OCI-LY7 (cell line): ENCODE results near the gene CALR.
"Not testable (repeated sequence)": the region's sequence is repeated elsewhere in the genome, so short reads cannot be mapped to it uniquely, and the experiment has no call there.

Experiments used
- EZH2phosphoT487 ChIP-seq: fragments of 200-600 bp; sonication (generic); IDR thresholded peaks from 2 replicates; pipeline ENCODE4 v1.6.1; 2018; ENCODE audit warnings: low read depth, borderline replicate concordance, mild to moderate bottlenecking, mixed run types, antibody characterized with exemption, low read length, moderate library complexity, mixed read lengths
- TF ChIP-seq, protein P1 (sequence below): fragments of 200-600 bp; sonication (generic); conservative IDR thresholded peaks from 2 replicates; pipeline ENCODE4 v1.5.1; 2014; ENCODE audit warnings: mild to moderate bottlenecking, antibody characterized with exemption, low read length, moderate library complexity, mixed read lengths

DNA sequence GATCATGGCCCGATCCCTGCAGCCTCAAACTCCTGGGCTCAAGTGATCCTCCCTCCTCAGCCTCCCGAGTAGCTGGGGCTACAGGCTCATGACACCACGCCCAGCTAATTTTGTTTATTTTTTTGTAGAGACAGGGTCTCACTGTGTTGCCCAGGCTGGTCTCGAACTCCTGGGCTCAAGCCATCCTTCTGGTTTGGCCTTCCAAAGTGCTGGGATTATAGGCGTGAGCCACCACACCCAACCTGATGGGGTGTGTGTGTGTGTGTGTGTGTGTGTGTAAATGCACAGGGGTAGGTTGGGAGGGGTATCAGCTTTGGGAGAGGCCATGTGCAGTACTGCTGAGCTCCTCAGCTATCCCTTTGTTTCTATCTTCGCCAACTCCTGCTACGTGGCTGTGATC lies 37.7 kb downstream of the CALR start:
- TF ChIP-seq, protein P1, sequence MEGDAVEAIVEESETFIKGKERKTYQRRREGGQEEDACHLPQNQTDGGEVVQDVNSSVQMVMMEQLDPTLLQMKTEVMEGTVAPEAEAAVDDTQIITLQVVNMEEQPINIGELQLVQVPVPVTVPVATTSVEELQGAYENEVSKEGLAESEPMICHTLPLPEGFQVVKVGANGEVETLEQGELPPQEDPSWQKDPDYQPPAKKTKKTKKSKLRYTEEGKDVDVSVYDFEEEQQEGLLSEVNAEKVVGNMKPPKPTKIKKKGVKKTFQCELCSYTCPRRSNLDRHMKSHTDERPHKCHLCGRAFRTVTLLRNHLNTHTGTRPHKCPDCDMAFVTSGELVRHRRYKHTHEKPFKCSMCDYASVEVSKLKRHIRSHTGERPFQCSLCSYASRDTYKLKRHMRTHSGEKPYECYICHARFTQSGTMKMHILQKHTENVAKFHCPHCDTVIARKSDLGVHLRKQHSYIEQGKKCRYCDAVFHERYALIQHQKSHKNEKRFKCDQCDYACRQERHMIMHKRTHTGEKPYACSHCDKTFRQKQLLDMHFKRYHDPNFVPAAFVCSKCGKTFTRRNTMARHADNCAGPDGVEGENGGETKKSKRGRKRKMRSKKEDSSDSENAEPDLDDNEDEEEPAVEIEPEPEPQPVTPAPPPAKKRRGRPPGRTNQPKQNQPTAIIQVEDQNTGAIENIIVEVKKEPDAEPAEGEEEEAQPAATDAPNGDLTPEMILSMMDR = not testable (repeated sequence)
- not testable (repeated sequence) for TF ChIP-seq EZH2phosphoT487
